SJSA1 (cell line): ENCODE data around the gene RNF220. TPM values are rescaled to one million over a fixed set of nuclear protein-coding genes. Genes with fewer than 3 reads are reported as not detected.

Experiments
- DNase-seq, 2 experiments: peaks; one replicate each; pipeline ENCODE4 v3.0.0-alpha.2; 2015 to 2020; ENCODE audit warnings: low spot score in 2 of 2, low read depth in 1 of 2
- H3K27ac ChIP-seq: fragments of 250-450 bp; sonication (Bioruptor Pico); 2 replicates; pipeline ENCODE4 v1.5.1; 2020; ENCODE audit warnings: mild to moderate bottlenecking, moderate library complexity
- H3K27me3 ChIP-seq: fragments of 250-450 bp; sonication (Bioruptor Pico); replicated peaks from 2 replicates; pipeline ENCODE4 v1.5.1; 2020; ENCODE audit warnings: mild to moderate bottlenecking, moderate library complexity
- H3K36me3 ChIP-seq: fragments of 250-450 bp; sonication (Bioruptor Pico); 2 replicates; pipeline ENCODE4 v1.5.1; 2020; ENCODE audit warnings: mild to moderate bottlenecking
- H3K4me1 ChIP-seq: fragments of 250-450 bp; sonication (Bioruptor Pico); replicated peaks from 2 replicates; pipeline ENCODE4 v1.6.1; 2021; ENCODE audit warnings: mild to moderate bottlenecking
- H3K4me3 ChIP-seq: fragments of 250-450 bp; sonication (Bioruptor Pico); 2 replicates; pipeline ENCODE4 v1.5.1; 2020; ENCODE audit warnings: mild to moderate bottlenecking
- H3K9me3 ChIP-seq: fragments of 250-450 bp; sonication (Bioruptor Pico); replicated peaks from 2 replicates; pipeline ENCODE4 v1.5.1; 2020; ENCODE audit warnings: mild to moderate bottlenecking
- total RNA-seq: library from RNA; depleted of rRNA; stranded (reverse); fragments of >200 nt; shearing (Covaris generic); gene quantifications from 2 replicates; pipeline ENCODE4 v1.2.3, GENCODE V29; 2014

RNF220 gene
- total RNA-seq, 1 experiment from 2014 or later: 70.5 TPM

GRCh38 chr1:44523593-44524591 lies 118.8 kb downstream of the RNF220 start:
- H3K27ac ChIP-seq: no peak overlapping the region
- no peak overlapping the region for H3K4me3 ChIP-seq
- H3K27me3 ChIP-seq: 0 out of 2 replicates have a peak, but pooled peaks cover 3% of the 10 kb centered on the region
- H3K36me3 ChIP-seq: no peaks in the 10 kb centered on the region
- H3K9me3 ChIP-seq: no peaks in the 10 kb centered on the region
- no peak for DNase-seq
- no peaks in the 10 kb centered on the region for H3K4me1 ChIP-seq

GRCh38 chr1:44524655-44525500 lies 119.8 kb downstream of the RNF220 start:
- DNase-seq: no peak
- Histone ChIP-seq H3K27me3 (0 out of 2 replicates have a peak, but pooled peaks cover 3% of the 10 kb centered on the region), H3K4me3 (no peak overlapping the region), H3K9me3 (no peaks in the 10 kb centered on the region), H3K4me1 (no peaks in the 10 kb centered on the region), H3K36me3 (no peaks in the 10 kb centered on the region), H3K27ac (no peak overlapping the region)

- Histone ChIP-seq H3K27me3 (0 out of 2 replicates have a peak, but pooled peaks cover 3% of the 10 kb centered on the region), H3K9me3 (no peaks in the 10 kb centered on the region)
- no peak for DNase-seq
Observed at GRCh38 chr1:44526295-44527073, 121.4 kb downstream of the RNF220 start.

GRCh38 chr1:44531785-44532566 lies 126.9 kb downstream of the RNF220 start:
- H3K27ac ChIP-seq: no peak overlapping the region
- H3K4me1 ChIP-seq: no peaks in the 10 kb centered on the region
- H3K36me3 ChIP-seq: no peaks in the 10 kb centered on the region
- H3K9me3 ChIP-seq: no peaks in the 10 kb centered on the region
- 0 out of 2 replicates have a peak, but pooled peaks cover 2% of the 10 kb centered on the region for H3K27me3 ChIP-seq
- DNase-seq: no peak
- no peak overlapping the region for H3K4me3 ChIP-seq

More at GRCh38 chr1:44526295-44527073, 121.4 kb downstream of the RNF220 start:
- Histone ChIP-seq H3K4me1 (no peaks in the 10 kb centered on the region), H3K27ac (no peak overlapping the region), H3K36me3 (no peaks in the 10 kb centered on the region), H3K4me3 (no peak overlapping the region)

GRCh38 chr1:44532567-44532944 lies 127.5 kb downstream of the RNF220 start:
- 0 out of 2 replicates have a peak, but pooled peaks cover 2% of the 10 kb centered on the region for H3K27me3 ChIP-seq
- no peak for DNase-seq
- no peak overlapping the region for H3K27ac ChIP-seq
- no peak overlapping the region for H3K4me3 ChIP-seq
- no peaks in the 10 kb centered on the region for H3K4me1 ChIP-seq
- no peaks in the 10 kb centered on the region for H3K36me3 ChIP-seq
- H3K9me3 ChIP-seq: no peaks in the 10 kb centered on the region

GRCh38 chr1:44534771-44535170 lies 129.7 kb downstream of the RNF220 start:
- Histone ChIP-seq H3K27ac (no peak overlapping the region), H3K4me3 (no peak overlapping the region), H3K36me3 (no peaks in the 10 kb centered on the region), H3K9me3 (no peaks in the 10 kb centered on the region), H3K27me3 (0 out of 2 replicates have a peak, but pooled peaks cover 2% of the 10 kb centered on the region), H3K4me1 (no peaks in the 10 kb centered on the region)
- no peak for DNase-seq

GRCh38 chr1:44536357-44537209 lies 131.5 kb downstream of the RNF220 start:
- Histone ChIP-seq H3K27me3 (0 out of 2 replicates have a peak, but pooled peaks cover 13% of the 10 kb centered on the region), H3K36me3 (no peaks in the 10 kb centered on the region), H3K4me1 (no peaks in the 10 kb centered on the region), H3K4me3 (no peak overlapping the region), H3K27ac (no peak overlapping the region), H3K9me3 (no peaks in the 10 kb centered on the region)
- no peak for DNase-seq

GRCh38 chr1:44537538-44537937 lies 132.5 kb downstream of the RNF220 start:
- Histone ChIP-seq H3K4me1 (no peaks in the 10 kb centered on the region), H3K27me3 (0 out of 2 replicates have a peak, but pooled peaks cover 13% of the 10 kb centered on the region), H3K27ac (no peak overlapping the region), H3K4me3 (no peak overlapping the region), H3K9me3 (no peaks in the 10 kb centered on the region), H3K36me3 (no peaks in the 10 kb centered on the region)
- no peak for DNase-seq

GRCh38 chr1:44537956-44538355 lies 132.9 kb downstream of the RNF220 start:
- H3K4me3 ChIP-seq: no peak overlapping the region
- H3K27ac ChIP-seq: no peak overlapping the region
- no peak for DNase-seq
- H3K36me3 ChIP-seq: no peaks in the 10 kb centered on the region
- H3K27me3 ChIP-seq: 0 out of 2 replicates have a peak, but pooled peaks cover 13% of the 10 kb centered on the region
- H3K9me3 ChIP-seq: no peaks in the 10 kb centered on the region
- no peaks in the 10 kb centered on the region for H3K4me1 ChIP-seq

GRCh38 chr1:44539991-44540730 lies 135.1 kb downstream of the RNF220 start:
- Histone ChIP-seq H3K27ac (no peak overlapping the region), H3K27me3 (peaks cover 20% of the 10 kb centered on the region), H3K4me3 (no peak overlapping the region), H3K36me3 (no peaks in the 10 kb centered on the region), H3K9me3 (no peaks in the 10 kb centered on the region), H3K4me1 (no peaks in the 10 kb centered on the region)
- DNase-seq: no peak

- DNase-seq: no peak
- peaks cover 20% of the 10 kb centered on the region for H3K27me3 ChIP-seq
- H3K4me3 ChIP-seq: no peak overlapping the region
- H3K36me3 ChIP-seq: no peaks in the 10 kb centered on the region
- no peaks in the 10 kb centered on the region for H3K9me3 ChIP-seq
- no peak overlapping the region for H3K27ac ChIP-seq
- H3K4me1 ChIP-seq: no peaks in the 10 kb centered on the region
Observed at GRCh38 chr1:44542420-44543063, 137.5 kb downstream of the RNF220 start.
